GM18526 (cell line): Measurements from ENCODE around the gene DEGS1.

ENCODE experiments used
- POLR2A ChIP-seq: IDR thresholded peaks from 3 replicates; pipeline ENCODE4 v1.6.1; 2011; ENCODE audit not compliant: insufficient read length; ENCODE audit errors: extremely low read depth

Gene DEGS1

GRCh38 chr1:224182866-224183590 is at the start of gene DEGS1:
Gene DEGS1, plus strand, starts transcription at chr1:224183240. Its CDS starts 97 bp downstream, at chr1:224183337.
- TF ChIP-seq POLR2A: peak; percentile 88

- TF ChIP-seq POLR2A: no peak
Observed at GRCh38 chr1:224133741-224134299, 49.2 kb upstream of the DEGS1 start.

DNA sequence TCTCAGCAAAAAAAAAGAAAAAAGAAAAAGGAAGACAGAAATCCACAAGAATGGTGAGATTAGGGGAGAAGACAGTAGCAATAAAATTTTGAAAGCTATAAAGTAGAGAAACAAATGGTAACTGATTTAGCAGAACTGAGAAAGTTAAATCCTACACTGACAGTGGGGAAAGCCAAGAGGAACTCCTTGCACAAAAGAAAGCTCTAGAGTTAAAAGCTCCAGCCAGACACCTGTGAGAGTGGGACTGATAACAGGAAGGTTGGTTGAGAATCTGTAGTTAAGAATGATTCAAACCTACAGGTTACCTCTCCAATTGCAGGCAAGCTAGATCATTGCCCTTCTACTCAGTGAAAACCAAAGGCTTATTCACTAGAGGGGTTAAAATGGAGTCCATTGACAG is 45.5 kb upstream of the DEGS1 start:
- no peak for TF ChIP-seq POLR2A

- no peak for TF ChIP-seq POLR2A
Observed at GRCh38 chr1:224138198-224138597, 44.8 kb upstream of the DEGS1 start.

GRCh38 chr1:224141693-224142092 is 41.3 kb upstream of the DEGS1 start:
- no peak for TF ChIP-seq POLR2A

DNA sequence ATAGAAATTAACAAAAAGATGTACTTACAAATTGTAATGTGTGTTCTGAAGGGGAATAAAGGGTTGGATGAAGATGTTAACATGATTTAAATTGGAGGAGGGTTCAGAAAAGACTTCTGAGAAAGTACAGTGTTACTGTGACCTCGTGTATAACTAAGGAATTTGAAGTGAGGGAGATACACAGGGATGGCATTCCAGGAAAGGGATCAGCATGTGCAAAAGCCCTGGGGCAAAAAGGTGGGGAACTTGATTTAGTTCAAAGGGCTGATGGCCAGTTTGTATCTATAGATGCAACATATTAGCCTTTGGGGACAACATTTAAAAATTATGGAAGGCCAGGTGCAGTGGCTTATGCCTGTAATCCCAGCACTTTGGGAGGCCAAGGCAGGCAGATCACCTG is 33.3 kb upstream of the DEGS1 start:
- TF ChIP-seq POLR2A: no peak

DNA sequence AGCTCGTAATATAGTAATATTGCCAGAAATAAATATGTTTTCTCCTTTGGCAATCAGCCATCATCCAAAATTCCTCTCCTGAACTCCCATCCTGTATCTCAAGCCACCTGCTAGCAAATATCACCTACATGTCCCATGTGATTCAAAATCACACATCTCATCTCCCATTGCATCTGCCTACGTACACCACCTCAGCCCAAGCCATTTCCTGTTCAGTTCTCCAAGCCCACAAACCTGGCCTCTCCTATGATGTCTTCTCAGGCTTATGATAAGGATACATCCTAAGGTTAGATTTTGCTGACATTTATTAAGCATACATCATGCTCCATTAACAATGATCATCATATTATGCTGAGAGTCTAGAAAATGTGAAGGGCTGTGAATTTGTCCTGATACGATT is 31.9 kb upstream of the DEGS1 start:
- no peak for TF ChIP-seq POLR2A

- no peak for TF ChIP-seq POLR2A
Observed at GRCh38 chr1:224157316-224157715, 25.7 kb upstream of the DEGS1 start.

DNA sequence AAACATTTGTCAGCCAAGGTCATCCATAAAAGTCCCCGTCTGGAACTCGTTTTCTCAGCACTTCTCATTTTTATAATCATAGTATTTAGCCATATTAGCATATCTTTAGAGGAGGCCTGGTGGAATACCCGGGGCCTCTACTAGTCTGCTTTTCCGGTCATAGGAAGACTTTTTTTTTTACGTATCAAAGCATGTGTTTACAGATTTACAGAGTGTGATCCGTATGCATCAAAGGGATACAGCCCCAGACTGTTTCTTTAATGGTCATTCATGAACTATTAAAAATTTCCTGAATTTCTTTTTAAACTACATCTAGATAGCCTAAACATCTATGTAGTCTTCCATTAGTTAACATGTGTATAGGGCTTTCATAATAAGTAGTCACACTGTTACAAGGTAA is 23.5 kb upstream of the DEGS1 start:
- TF ChIP-seq POLR2A: no peak

DNA sequence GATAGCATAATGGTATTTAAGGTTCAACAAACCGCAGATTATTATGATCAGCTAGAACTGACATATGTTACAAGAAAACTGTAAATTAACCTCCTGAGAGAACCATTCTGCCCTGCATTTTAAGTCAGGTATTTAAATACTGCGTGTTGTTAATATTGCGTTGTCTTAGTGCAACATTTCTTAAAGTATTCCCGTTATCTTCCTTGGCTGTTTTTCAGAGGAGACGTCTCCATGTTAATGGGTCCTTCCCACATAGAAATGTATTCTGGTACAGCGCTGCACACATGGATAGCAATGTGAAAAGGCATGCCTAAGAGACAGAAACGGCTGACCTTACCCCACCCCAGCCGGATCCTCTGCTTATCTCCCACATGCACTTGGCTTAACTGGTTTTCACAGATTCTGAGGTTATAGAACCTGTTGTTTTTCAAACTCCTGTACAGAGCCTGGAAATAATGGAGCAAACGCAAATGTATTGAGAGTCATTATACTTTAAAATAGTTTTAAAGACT is 22.8 kb upstream of the DEGS1 start:
- TF ChIP-seq POLR2A: no peak

- TF ChIP-seq POLR2A: no peak
Observed at GRCh38 chr1:224162768-224163167, 20.3 kb upstream of the DEGS1 start.

DNA sequence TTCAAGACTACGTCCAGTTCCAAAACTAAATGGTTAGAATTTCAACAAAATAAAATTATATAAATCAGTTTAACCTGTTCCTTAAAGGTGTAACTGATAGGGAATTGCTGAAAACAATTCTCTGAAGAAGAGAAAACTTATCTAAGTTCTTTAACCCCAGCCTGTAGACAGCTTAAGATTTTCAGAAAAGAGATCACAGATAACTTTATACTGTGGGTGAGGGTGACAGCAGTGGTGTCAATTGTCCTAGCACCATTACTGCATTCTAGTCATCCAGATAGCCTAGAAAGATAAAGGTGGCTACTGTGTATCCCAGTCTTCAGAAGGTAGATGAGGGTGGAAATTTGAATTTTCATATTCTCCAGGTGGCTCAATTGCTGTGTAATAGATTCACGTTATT is 19.7 kb upstream of the DEGS1 start:
- TF ChIP-seq POLR2A: no peak

GRCh38 chr1:224168859-224169380 is 14.1 kb upstream of the DEGS1 start:
- no peak for TF ChIP-seq POLR2A

DNA sequence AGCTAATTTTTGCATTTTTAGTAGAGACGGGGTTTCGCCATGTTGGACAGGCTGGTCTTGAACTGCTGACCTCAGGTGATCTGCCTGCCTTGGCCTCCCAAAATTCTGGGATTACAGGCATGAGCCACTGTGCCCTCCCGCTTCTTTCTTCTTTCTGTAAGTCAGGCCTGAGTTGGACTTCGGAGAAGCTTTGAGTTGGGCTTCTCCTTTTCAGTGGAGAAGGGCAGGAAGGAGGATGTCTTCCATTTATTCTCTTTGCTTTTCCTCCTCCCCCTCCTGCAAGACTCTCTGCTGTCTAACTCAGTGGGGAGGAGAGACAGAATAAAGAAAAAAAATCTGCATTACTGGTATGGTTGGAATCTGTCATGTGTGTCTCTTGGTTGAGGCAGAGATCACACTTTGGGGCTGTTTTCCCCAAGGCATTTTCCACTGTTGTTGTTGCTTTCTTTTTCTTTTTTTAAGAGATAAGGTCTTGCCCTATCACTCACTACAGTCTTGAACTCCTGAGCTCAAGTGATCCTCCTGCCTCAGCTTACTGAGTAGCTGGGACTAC is 13.2 kb upstream of the DEGS1 start:
- TF ChIP-seq POLR2A: no peak

- no peak for TF ChIP-seq POLR2A
Observed at GRCh38 chr1:224170343-224170742, 12.7 kb upstream of the DEGS1 start.
